ENCODE data around the gene CERS6. TPM values are rescaled to one million over a fixed set of nuclear protein-coding genes. Genes with fewer than 3 reads are reported as not detected.

Gene CERS6
- total and polyA plus RNA-seq, 2 of the 8 experiments (the other 6 are each of a cell fraction or from before 2014, with no cell fraction given): 6.8 to 28.2 TPM

GRCh38 chr2:168434146-168434545, 21.9 kb upstream of the CERS6 start:
- Histone ChIP-seq H2AFZ (ENCODE audit: low read length) (no peak overlapping the region), H3K23ac (ENCODE audit: insufficient read length) (no peak overlapping the region), H3K79me1 (ENCODE audit: low read depth, low read length) (no peaks in the 10 kb centered on the region), H3K79me2 (ENCODE audit: control insufficient read depth in 1 of 2, insufficient read depth in 2 of 2, low read length in 2 of 2) (no peaks in the 10 kb centered on the region), H4K91ac (replicated peaks; ENCODE audit: insufficient read length, low read length) (no peak overlapping the region), H2BK120ac (replicated peaks; ENCODE audit: low read depth, low read length) (no peak overlapping the region), H3K14ac (ENCODE audit: insufficient read length) (no peak overlapping the region), H3K56ac (replicated peaks; ENCODE audit: insufficient read length, low read depth, low read length) (no peak overlapping the region), H3K4me1 (replicated peaks in 1 of 4; ENCODE audit: control insufficient read depth in 3 of 4, insufficient read depth in 4 of 4, low read length in 3 of 4) (peaks cover 0 to 5% (median 2%) of the 10 kb centered on the region in 4 experiments; a peak in 3 of 7 replicates), H3K27me3 (replicated peaks in 1 of 4; ENCODE audit: control insufficient read depth in 3 of 4, extremely low read depth in 1 of 4, insufficient read depth in 3 of 4, low read length in 3 of 4) (no peaks in the 10 kb centered on the region), H2BK5ac (ENCODE audit: low read depth, low read length) (no peak overlapping the region), H3K18ac (ENCODE audit: extremely low read depth, low read length) (no peak overlapping the region), H3K23me2 (ENCODE audit: low read depth, low read length) (no peaks in the 10 kb centered on the region), H4K20me1 (replicated peaks in 1 of 2; ENCODE audit: control insufficient read depth in 1 of 2, insufficient read depth in 2 of 2, low read length in 2 of 2) (no peaks in the 10 kb centered on the region), H3K27ac (ENCODE audit: low read depth, low read length) (no peak overlapping the region), H4K5ac (ENCODE audit: insufficient read length, low read depth, low read length) (no peak overlapping the region), H4K8ac (ENCODE audit: extremely low read depth, insufficient read depth, low read length) (no peak overlapping the region), H2BK20ac (ENCODE audit: low read length) (no peak overlapping the region), H3K36me3 (ENCODE audit: control insufficient read depth in 2 of 4, insufficient read depth in 4 of 4, low read length in 3 of 4) (no peaks in the 10 kb centered on the region), H3K4me3 (ENCODE audit: extremely low read depth in 1 of 4, insufficient read depth in 2 of 4, low read depth in 3 of 4, low read length in 4 of 4) (no peak overlapping the region), H3K9ac (replicated peaks in 1 of 4; ENCODE audit: extremely low read depth in 1 of 4, low read depth in 3 of 4, low read length in 3 of 4) (no peak overlapping the region), H2BK15ac (ENCODE audit: low read length) (no peak overlapping the region), H3K4me2 (ENCODE audit: insufficient read depth in 1 of 2, low read depth in 2 of 2, low read length in 2 of 2) (no peak overlapping the region), H3K9me3 (ENCODE audit: insufficient read depth in 2 of 2, low read depth in 1 of 2, low read length in 1 of 2) (no peaks in the 10 kb centered on the region), H3K4ac (replicated peaks; ENCODE audit: insufficient read length, low read depth, low read length) (no peak overlapping the region), H2AK5ac (ENCODE audit: low read depth, low read length) (no peak overlapping the region), H2BK12ac (ENCODE audit: low read depth, low read length) (no peak overlapping the region)
- ChIA-PET POLR2A (ENCODE audit: partially characterized antibody) (no interaction called here), CTCF (ENCODE audit: partially characterized antibody) (interaction anchor here (1.0 to 1.1 kb wide), 2 partner anchors 10 to 278 kb away, joined by 3 to 4 read pairs; no protein-coding TSS in a partner anchor)
- FAIRE-seq: no peak
- no peak for DNase-seq (ENCODE audit: low read depth in 1 of 2, low spot score in 2 of 2)
- 85% methylated on average over 2 of the region's 2 CpGs; no CpG with 5 or more reads in 1 of the 2 experiments for WGBS, 2 experiments (ENCODE audit: extremely low coverage in 1 of 2, insufficient coverage in 1 of 2, insufficient read length in 1 of 2, insufficient replicate concordance in 2 of 2, low coverage in 1 of 2, low lambda C conversion rate in 2 of 2, missing lambda C conversion rate in 1 of 2)
- TF ChIP-seq BCL11A (IDR thresholded peaks at IDR 0.05; ENCODE audit: low read depth in 2 of 2, low read length in 2 of 2) (no peak), ATF3 (IDR thresholded peaks at IDR 0.05; ENCODE audit: insufficient read depth, low read depth, low read length) (no peak), SUZ12 (IDR thresholded peaks at IDR 0.05; ENCODE audit: low read length) (no peak), GTF2F1 (IDR thresholded peaks at IDR 0.05; ENCODE audit: borderline replicate concordance, low read depth, low read length) (no peak), KDM4A (IDR thresholded peaks at IDR 0.05; ENCODE audit: low read depth, low read length, severe bottlenecking) (no peak), SIX5 (IDR thresholded peaks at IDR 0.05; ENCODE audit: low read depth, low read length) (no peak), FOSL1 (IDR thresholded peaks at IDR 0.05; ENCODE audit: insufficient read depth, low read depth, low read length) (no peak), PHF8 (conservative IDR thresholded peaks at IDR 0.05; ENCODE audit: low read depth, low read length) (no peak), RNF2 (IDR thresholded peaks at IDR 0.05; ENCODE audit: borderline replicate concordance, low read depth, low read length, missing control alignments, poor library complexity, severe bottlenecking) (no peak), CREB1 (IDR thresholded peaks at IDR 0.05) (no peak), CTBP2 (IDR thresholded peaks at IDR 0.05; ENCODE audit: borderline replicate concordance, insufficient read depth, insufficient read length, low read length) (no peak), SP2 (IDR thresholded peaks at IDR 0.05; ENCODE audit: low read length) (no peak), ASH2L (IDR thresholded peaks at IDR 0.05; ENCODE audit: low read length) (no peak), GABPA (IDR thresholded peaks at IDR 0.05; ENCODE audit: borderline replicate concordance, insufficient read depth, low read length) (no peak)
